NCI-H1930 (cell line): ENCODE results near the gene CRTAP.
"Not testable (repeated sequence)": the region's sequence is repeated elsewhere in the genome, so short reads cannot be mapped to it uniquely, and the experiment has no call there.

Experiments
- DNase-seq, 2 experiments: peaks; one replicate each; lab custom pipeline; 2025; lab: John Stamatoyannopoulos, UW

CRTAP gene

GRCh38 chr3:33099701-33100100 is 14.1 kb upstream of the CRTAP start:
- DNase-seq: no peak

- DNase-seq: no peak
These were observed 13.6 kb upstream of the CRTAP start for GRCh38 chr3:33100229-33100628.

GRCh38 chr3:33103034-33103433 is 10.8 kb upstream of the CRTAP start:
- no peak for DNase-seq

GRCh38 chr3:33103480-33103879 is 10.3 kb upstream of the CRTAP start:
- no peak for DNase-seq

- DNase-seq: no peak
These were observed 9.0 kb upstream of the CRTAP start for GRCh38 chr3:33104803-33105202.

- DNase-seq: no peak
These were observed 8.4 kb upstream of the CRTAP start for GRCh38 chr3:33105341-33105948.

GRCh38 chr3:33106854-33107253 is 7.0 kb upstream of the CRTAP start:
- not testable (repeated sequence) for DNase-seq

GRCh38 chr3:33111581-33111980 is 2.2 kb upstream of the CRTAP start:
- no peak for DNase-seq

GRCh38 chr3:33114622-33115023 is 809 bp downstream of the CRTAP start:
- no peak for DNase-seq

- no peak for DNase-seq
These were observed 1.4 kb downstream of the CRTAP start for GRCh38 chr3:33115024-33115768.

GRCh38 chr3:33117461-33117860 is 3.6 kb downstream of the CRTAP start:
- no peak for DNase-seq

GRCh38 chr3:33119891-33120290 is 6.1 kb downstream of the CRTAP start:
- no peak for DNase-seq

GRCh38 chr3:33122991-33123390 is 9.2 kb downstream of the CRTAP start:
- no peak for DNase-seq

- no peak for DNase-seq
These were observed 10.8 kb downstream of the CRTAP start for GRCh38 chr3:33124638-33125037.

GRCh38 chr3:33125840-33126239 is 12.0 kb downstream of the CRTAP start:
- no peak for DNase-seq

- DNase-seq: no peak
These were observed 14.9 kb downstream of the CRTAP start for GRCh38 chr3:33128706-33129105.

GRCh38 chr3:33130144-33130543 is 16.3 kb downstream of the CRTAP start:
- DNase-seq: no peak

- peak; percentile 4 to 5 for DNase-seq
These were observed 17.7 kb downstream of the CRTAP start for GRCh38 chr3:33131331-33132018.

GRCh38 chr3:33132019-33132360 is 18.2 kb downstream of the CRTAP start:
- DNase-seq: no peak

- DNase-seq: no peak
These were observed 20.3 kb downstream of the CRTAP start for GRCh38 chr3:33134026-33134625.

GRCh38 chr3:33137691-33138090 is 23.9 kb downstream of the CRTAP start:
- no peak for DNase-seq

- not testable (repeated sequence) for DNase-seq
These were observed 25.3 kb downstream of the CRTAP start for GRCh38 chr3:33139006-33139623.
